Hypothalamus (tissue), 51 donors: ENCODE data around the gene PEX19.

Experiments
- DNase-seq, 51 donors: peaks; one replicate each; lab custom pipeline; 2025; lab: John Stamatoyannopoulos, UW

PEX19 gene

DNA sequence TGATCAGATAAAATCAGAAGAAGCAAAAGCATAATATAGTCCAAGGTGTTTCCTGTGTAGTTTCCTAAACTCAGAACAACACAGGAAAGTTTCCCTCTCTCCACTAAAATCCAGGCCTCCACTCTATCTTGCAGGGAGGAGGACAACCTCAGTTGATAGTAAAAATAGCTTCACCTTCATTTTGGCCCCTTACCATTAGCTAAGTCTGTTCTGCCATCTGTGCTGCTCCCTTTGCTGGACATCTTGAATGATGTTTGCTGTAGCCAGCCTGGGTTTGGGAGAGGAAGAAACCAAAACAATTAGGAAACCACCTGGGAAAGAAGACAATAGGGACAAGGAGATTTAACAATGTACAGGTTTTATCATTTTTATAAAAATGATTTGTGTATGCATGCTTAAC is 41.2 kb downstream of the PEX19 start:
- no peak for DNase-seq

DNA sequence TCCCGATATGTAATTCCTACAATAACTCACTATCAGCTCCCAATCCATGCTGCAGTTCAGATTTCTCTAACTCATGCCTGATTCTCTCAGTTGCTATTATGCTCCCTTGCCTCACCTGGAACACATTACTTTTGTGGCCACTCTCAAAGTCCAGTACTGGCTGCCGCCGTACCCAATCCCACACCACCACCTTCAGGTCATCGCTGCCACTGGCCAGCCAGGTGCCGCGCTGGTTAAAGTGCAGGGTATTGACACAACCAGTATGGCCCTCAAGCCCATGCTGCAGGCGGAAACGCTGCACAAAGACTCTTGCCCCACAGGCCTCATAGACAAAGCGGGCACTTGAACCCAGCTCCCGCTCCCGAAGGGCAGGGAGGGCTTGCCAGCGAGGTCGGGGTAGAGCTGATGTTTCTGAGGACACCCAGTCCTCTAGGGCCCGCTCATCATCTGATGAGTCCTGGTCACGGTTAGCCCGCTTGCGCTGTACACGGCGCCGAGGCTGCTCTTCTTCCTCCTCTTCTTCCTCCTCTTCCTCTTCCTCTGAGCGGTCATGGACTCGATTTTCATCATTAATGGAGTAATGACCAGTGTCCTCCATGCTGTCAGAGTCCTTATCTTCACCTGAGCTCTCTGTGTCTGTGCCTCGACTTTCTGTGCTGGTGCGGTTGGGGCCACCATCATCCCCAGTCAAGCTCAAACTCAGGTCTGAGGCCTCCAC is 45.2 kb downstream of the PEX19 start:
- DNase-seq = no peak

DNA sequence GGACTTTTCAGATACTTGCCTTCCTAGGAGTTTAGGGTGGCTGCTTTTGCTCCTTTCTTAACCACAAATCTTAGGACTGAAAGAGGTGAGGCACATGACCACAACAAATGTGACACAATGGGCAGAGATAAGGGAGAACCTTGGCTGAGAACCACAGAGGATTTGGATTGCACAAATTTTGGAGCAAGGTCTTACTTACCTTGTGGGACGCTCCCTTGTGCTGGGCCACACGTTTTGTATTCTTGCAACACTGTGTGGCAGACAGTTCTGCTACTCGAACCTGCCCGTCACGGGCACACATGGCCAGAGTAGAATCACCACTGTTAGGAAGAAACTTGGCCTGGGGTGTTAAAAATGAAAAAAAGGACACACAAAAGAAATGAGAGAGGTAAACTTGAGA is 46.5 kb downstream of the PEX19 start:
- no peak for DNase-seq

DNA sequence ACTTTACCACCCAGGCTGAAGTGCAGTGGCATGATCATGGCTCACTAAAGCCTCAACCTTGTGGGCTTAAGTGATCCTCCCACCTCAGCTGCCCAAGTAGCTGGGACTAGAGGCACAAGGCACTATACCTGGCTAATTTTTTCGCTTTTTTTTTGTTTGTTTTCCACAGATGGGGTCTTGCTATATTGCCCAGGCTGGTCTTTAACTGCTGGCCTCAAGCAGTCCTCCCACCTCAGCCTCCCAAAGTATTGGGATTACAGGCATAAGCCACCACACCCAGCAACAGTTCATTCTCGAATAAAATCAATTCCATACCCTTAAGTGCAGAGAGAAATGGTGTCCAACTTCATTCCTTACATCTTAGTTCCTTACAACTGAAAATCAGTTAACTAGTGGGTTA is 47.4 kb downstream of the PEX19 start:
- no peak for DNase-seq

DNA sequence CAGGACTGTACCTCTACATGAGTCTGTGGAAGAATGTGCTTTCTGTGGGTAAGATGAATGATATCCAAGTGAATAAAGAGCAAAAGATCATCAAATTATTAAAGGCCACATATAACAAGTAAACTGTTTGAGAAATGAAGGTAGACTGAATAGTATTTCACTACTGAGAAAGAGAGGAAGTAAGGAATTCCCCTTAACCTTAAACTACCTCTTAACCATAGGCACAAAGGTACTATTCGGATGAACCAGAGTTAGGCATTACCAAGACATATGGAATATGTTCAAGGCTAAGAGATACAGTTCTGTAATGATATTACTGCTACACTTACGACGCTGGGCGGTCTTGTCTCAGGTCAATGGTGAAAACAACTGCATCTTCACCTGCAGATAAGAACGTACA is 48.1 kb downstream of the PEX19 start:
- no peak for DNase-seq

DNA sequence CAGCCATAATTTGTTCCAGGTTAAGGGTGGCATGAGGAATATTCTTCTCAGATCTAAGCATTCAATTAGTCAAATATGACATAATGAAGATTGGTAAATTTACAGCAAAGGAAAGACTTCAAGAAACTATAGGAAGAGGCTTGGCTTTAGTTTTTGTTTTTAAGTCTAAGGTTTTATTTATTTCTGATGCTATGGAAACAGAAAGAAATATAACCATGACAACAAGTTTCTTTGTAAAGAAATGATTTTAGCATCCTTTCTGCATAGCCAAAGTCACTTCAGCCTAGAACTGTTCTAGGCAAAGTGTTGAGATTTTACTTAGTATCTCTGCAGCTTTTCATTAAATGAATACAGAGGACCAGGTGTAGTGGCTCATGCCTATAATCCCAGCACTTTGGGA is 52.0 kb downstream of the PEX19 start:
- no peak for DNase-seq

DNA sequence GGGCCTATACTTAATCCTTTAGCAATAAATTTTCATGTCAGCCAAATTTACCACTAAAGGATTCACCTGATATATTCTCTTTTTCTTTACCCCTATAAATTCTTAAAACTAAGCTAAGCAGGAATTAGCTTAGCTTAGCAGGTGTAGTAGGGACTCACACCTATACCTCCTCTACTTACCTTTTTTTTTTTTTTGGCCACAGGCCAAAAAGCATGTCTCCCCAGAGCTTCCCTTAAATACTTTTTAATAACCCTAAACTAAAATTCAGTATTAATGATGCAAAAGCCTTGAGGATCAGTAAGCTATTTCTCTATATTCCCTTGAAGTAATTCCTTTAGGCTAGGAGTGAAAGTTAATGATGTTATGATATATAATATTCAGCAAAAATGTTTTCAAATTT is 56.5 kb downstream of the PEX19 start:
- DNase-seq = no peak

DNA sequence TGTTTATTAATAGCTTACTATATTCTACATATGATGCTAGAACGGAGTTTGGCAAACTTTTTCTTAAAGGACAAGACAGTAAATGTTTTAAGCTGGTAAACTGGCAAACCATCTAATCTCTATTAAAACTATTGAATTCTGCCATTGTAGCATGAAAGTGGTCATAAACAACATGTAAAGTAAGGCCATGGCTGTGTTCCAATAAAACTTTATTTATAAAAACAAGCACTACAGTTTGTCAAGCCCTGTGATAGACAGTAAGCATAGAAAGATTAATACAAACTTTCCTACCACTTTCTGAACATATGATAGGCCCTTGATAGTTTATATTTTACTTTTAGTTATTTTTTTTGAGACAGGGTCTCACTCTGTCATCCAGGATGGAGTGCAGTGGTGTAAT is 57.4 kb downstream of the PEX19 start:
- DNase-seq = no peak

DNA sequence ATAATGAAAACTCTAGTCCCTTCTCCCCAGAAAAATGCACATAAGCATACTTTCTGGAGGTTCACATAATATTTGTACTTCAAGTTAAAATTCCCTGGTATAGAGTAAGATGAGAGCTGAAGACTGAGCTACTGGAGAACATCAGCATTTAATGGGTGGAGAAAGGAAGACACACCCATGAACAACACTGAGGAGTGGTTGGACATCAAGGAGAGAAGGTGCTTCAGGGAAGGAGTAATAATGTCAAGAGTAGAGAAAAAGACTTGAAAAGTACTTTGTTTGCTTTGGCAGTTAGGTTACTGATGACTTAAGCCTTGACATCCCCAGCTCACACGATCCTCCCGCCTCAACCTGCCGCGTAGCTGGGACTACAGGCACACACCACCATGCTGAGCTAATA is 57.9 kb downstream of the PEX19 start:
- no peak for DNase-seq
